ENCODE data around the gene HOXA13. TPM values are rescaled to one million over a fixed set of nuclear protein-coding genes. Genes with fewer than 3 reads are reported as not detected.
A peak's percentile ranks its signal among the peaks of the same experiment; 100 is the strongest.

HOXA13 gene
- polyA plus RNA-seq, 1 donor (not counting 4 experiments of a cell fraction or from before 2014, with no cell fraction given) = not detected

DNA sequence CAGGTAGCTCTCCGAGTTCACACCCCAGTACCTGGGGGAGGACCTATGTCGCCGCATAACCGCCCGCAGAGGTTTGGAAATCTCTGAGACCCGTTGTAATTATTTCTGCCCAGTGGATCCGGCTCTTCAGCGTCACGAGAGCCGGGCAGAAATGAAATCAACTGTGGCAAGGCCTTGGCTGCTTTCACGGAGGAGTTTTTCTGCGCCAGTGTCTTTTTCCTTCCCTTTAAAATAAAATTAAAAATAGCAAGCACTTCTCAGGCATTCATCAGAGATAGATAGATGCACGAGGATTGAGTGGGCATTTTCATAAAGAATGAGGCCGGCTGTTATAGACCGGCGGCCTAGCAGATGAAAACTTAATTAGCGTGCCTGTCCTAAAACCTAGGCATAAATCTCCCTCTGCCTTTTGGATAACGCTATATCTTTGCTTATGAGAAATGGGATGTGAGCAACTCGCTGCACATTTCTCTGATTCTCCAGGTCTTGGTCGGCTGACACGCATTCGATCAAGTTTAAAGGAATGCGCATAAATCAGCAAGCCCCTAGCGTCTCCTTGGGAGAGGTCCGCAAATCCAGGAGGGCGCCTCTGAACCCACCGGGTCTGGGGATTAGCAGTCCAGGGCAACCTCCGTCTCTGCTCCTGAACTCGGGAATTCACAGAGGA is 6.4 kb downstream of the HOXA13 start:
- Histone ChIP-seq H3K4me1 (ENCODE audit: control insufficient read depth, extremely low read depth, insufficient read depth, low read length) (peaks cover 4% of the 10 kb centered on the region), H3K27me3 (ENCODE audit: control insufficient read depth, extremely low read depth, insufficient read depth, low read length) (peaks cover 91% of the 10 kb centered on the region), H3K9me1 (ENCODE audit: control insufficient read depth, extremely low read depth, insufficient read depth, low read length) (no peaks in the 10 kb centered on the region), H3K4me3 (ENCODE audit: control insufficient read depth in 2 of 3, extremely low read depth in 1 of 3, insufficient read depth in 2 of 3, low read depth in 1 of 3, low read length in 3 of 3) (peak overlapping the region in 1 of 3 experiments; percentile 59), H4K20me1 (ENCODE audit: control insufficient read depth, extremely low read depth, insufficient read depth, low read length) (no peaks in the 10 kb centered on the region), H3K9ac (ENCODE audit: control insufficient read depth, extremely low read depth, insufficient read depth, low read length) (no peak overlapping the region), H3K4me2 (ENCODE audit: control insufficient read depth, extremely low read depth, insufficient read depth, low read depth, low read length) (peak overlapping the region; percentile 79), H2AFZ (ENCODE audit: control insufficient read depth, low read length) (no peak overlapping the region), H3K9me3 (ENCODE audit: control insufficient read depth, low read depth, low read length) (no peaks in the 10 kb centered on the region), H3K27ac (ENCODE audit: control insufficient read depth, insufficient read depth, low read length) (no peak overlapping the region), H3K79me2 (ENCODE audit: control insufficient read depth, insufficient read depth, low read length) (no peaks in the 10 kb centered on the region), H3K36me3 (ENCODE audit: control insufficient read depth in 2 of 2, extremely low read depth in 1 of 2, insufficient read depth in 2 of 2, low read length in 2 of 2) (no peaks in the 10 kb centered on the region)
- FAIRE-seq (no peak), DNase-seq (ENCODE audit: low read depth, low spot score) (no peak)
- TF ChIP-seq, protein P1, sequence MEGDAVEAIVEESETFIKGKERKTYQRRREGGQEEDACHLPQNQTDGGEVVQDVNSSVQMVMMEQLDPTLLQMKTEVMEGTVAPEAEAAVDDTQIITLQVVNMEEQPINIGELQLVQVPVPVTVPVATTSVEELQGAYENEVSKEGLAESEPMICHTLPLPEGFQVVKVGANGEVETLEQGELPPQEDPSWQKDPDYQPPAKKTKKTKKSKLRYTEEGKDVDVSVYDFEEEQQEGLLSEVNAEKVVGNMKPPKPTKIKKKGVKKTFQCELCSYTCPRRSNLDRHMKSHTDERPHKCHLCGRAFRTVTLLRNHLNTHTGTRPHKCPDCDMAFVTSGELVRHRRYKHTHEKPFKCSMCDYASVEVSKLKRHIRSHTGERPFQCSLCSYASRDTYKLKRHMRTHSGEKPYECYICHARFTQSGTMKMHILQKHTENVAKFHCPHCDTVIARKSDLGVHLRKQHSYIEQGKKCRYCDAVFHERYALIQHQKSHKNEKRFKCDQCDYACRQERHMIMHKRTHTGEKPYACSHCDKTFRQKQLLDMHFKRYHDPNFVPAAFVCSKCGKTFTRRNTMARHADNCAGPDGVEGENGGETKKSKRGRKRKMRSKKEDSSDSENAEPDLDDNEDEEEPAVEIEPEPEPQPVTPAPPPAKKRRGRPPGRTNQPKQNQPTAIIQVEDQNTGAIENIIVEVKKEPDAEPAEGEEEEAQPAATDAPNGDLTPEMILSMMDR (optimal IDR thresholded peaks at IDR 0.05 in 1 of 3, IDR thresholded peaks at IDR 0.05 in 1 of 3, conservative IDR thresholded peaks at IDR 0.05 in 1 of 3; ENCODE audit: extremely low read depth in 1 of 3, insufficient read depth in 2 of 3, low read length in 3 of 3) = no peak
- TF ChIP-seq EZH2 (IDR thresholded peaks at IDR 0.05; ENCODE audit: low read length) = peak; percentile 65
- dilution Hi-C loops (cut with MboI; ENCODE audit: extremely low pct_ligation_motif_present, low sequenced_read_pairs) = no loop called here

DNA sequence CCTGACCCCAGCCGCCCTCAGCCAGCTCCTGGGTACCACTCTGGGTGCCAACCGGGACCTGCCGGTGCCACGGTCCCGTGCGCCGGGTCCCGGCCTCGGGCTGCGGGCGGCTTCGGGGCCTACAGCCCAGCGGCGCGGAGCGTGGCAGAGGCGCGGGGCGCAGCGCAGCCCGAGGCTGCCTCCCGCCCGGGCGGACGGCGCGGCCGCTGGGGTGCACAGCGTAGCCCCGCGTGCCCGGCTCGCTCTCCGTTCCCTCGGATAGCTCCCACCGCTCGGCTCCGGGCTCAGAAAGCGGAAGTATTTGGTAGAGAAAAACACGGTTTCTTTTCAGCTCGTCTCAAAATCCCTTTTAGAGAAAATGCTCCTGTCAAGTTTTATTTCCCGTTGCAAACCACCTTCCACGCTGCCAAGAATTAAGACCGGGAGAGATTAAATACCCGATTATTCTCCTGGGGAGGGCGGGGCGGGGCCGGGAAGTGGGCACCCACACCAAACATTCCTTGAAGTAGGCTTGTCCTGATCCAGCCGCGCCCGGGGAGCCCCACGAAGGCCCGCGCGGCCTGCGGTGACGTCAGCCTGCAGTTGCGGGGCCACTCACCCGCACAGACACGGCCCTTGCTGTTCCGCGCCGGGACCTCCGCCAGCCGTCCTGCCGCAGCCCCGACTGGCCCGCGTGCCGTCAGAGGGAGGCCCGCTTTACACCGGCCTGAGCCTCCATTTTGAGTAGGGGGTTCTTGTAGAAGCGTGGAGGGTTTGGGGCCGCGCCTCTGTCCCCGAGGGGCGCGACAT is 7.2 kb downstream of the HOXA13 start:
- peak overlapping the region; percentile 9 for H2AFZ ChIP-seq (ENCODE audit: control insufficient read depth, low read length)
- H3K9me1 ChIP-seq (ENCODE audit: control insufficient read depth, extremely low read depth, insufficient read depth, low read length) = no peaks in the 10 kb centered on the region
- peaks cover 6% of the 10 kb centered on the region for H3K4me1 ChIP-seq (ENCODE audit: control insufficient read depth, extremely low read depth, insufficient read depth, low read length)
- TF ChIP-seq, protein P1 (optimal IDR thresholded peaks at IDR 0.05 in 1 of 3, IDR thresholded peaks at IDR 0.05 in 1 of 3, conservative IDR thresholded peaks at IDR 0.05 in 1 of 3; ENCODE audit: extremely low read depth in 1 of 3, insufficient read depth in 2 of 3, low read length in 3 of 3) = no peak
- no peak for TF ChIP-seq EZH2 (IDR thresholded peaks at IDR 0.05; ENCODE audit: low read length)
- H3K27ac ChIP-seq (ENCODE audit: control insufficient read depth, insufficient read depth, low read length) = no peak overlapping the region
- FAIRE-seq = no peak
- peak overlapping the region; percentile 8 to 59 (median 48) for H3K4me3 ChIP-seq (ENCODE audit: control insufficient read depth in 2 of 3, extremely low read depth in 1 of 3, insufficient read depth in 2 of 3, low read depth in 1 of 3, low read length in 3 of 3)
- DNase-seq (ENCODE audit: low read depth, low spot score) = no peak
- H3K9me3 ChIP-seq (ENCODE audit: control insufficient read depth, low read depth, low read length) = no peaks in the 10 kb centered on the region
- H3K36me3 ChIP-seq (ENCODE audit: control insufficient read depth in 2 of 2, extremely low read depth in 1 of 2, insufficient read depth in 2 of 2, low read length in 2 of 2) = no peaks in the 10 kb centered on the region
- H4K20me1 ChIP-seq (ENCODE audit: control insufficient read depth, extremely low read depth, insufficient read depth, low read length) = no peaks in the 10 kb centered on the region
- H3K79me2 ChIP-seq (ENCODE audit: control insufficient read depth, insufficient read depth, low read length) = no peaks in the 10 kb centered on the region
- peaks cover 91% of the 10 kb centered on the region for H3K27me3 ChIP-seq (ENCODE audit: control insufficient read depth, extremely low read depth, insufficient read depth, low read length)
- dilution Hi-C loops (cut with MboI; ENCODE audit: extremely low pct_ligation_motif_present, low sequenced_read_pairs) = no loop called here
- peak overlapping the region; percentile 79 for H3K4me2 ChIP-seq (ENCODE audit: control insufficient read depth, extremely low read depth, insufficient read depth, low read depth, low read length)
- H3K9ac ChIP-seq (ENCODE audit: control insufficient read depth, extremely low read depth, insufficient read depth, low read length) = no peak overlapping the region

Measured in keratinocyte (primary cell).